A549 (cell line): ENCODE results near the gene SOD1. TPM values are rescaled to one million over a fixed set of nuclear protein-coding genes. Genes with fewer than 3 reads are reported as not detected.

Experiments used
- ATAC-seq, 2 experiments: fragments of 200-7000 bp in 1 of 2; fragments of >200 bp in 1 of 2; cut with Nextera tagmentation in 1 of 2; cut with Tn5 transposase in 1 of 2; 3 replicates each; pipeline versions ENCODE4 v1.8.0 to v1.9.1; 2018 to 2020; ENCODE audit warnings: mild to moderate bottlenecking in 1 of 2, moderate library complexity in 1 of 2
- CTCF ChIA-PET: fragments of 300-600 bp; sonication (Branson Sonifier 250); formaldehyde crosslinking; extraction: SDS; loops from one replicate; lab custom pipeline; 2021; ENCODE audit warnings: antibody characterized with exemption, inconsistent platforms; lab: Yijun Ruan, JAX
- POLR2A ChIA-PET: fragments of 350-600 bp; formaldehyde crosslinking; extraction: SDS; loops from one replicate; lab custom pipeline; 2021; ENCODE audit warnings: antibody characterized with exemption, inconsistent platforms; lab: Yijun Ruan, JAX
- DNase-seq, 2 experiments: peaks; one replicate each; pipeline versions ENCODE4 v3.0.0 to v3.0.0-alpha.2; 2011 to 2016; ENCODE audit warnings: low read depth in 1 of 2, low spot score in 1 of 2
- FAIRE-seq: peaks from 2 replicates; lab custom pipeline; 2011; peaks lifted over from hg19 to GRCh38; lab: Jason Lieb, UNC
- H3K27ac ChIP-seq, 2 experiments: fragments of >200 bp; sonication (Bioruptor Twin); formaldehyde crosslinking; 3 replicates each; pipeline ENCODE4 v1.5.1; 2016 to 2017
- H3K4me1 ChIP-seq: fragments of >200 bp; sonication (Bioruptor Twin); formaldehyde crosslinking; 3 replicates; pipeline ENCODE4 v1.6.1; 2016
- H3K4me2 ChIP-seq: fragments of >200 bp; sonication (Bioruptor Twin); formaldehyde crosslinking; 3 replicates; pipeline ENCODE4 v1.6.1; 2016
- H3K4me3 ChIP-seq: fragments of >200 bp; sonication (Bioruptor Twin); formaldehyde crosslinking; 3 replicates; pipeline ENCODE4 v1.5.1; 2016
- H3K9me3 ChIP-seq: fragments of >200 bp; sonication (Bioruptor Twin); formaldehyde crosslinking; 3 replicates; pipeline ENCODE4 v1.6.1; 2016
- ATOH8 ChIP-seq: fragments of 250-450 bp; sonication (Bioruptor Pico); IDR thresholded peaks from 2 replicates; pipeline ENCODE4 v1.5.0; 2020; ENCODE audit warnings: low read depth, mild to moderate bottlenecking, moderate library complexity
- BHLHE40 ChIP-seq: IDR thresholded peaks from 2 replicates; pipeline ENCODE4 v1.6.1; 2012; ENCODE audit warnings: low read depth, low read length, inconsistent platforms
- CHD2 ChIP-seq: fragments of 150-350 bp; IDR thresholded peaks from 2 replicates; pipeline ENCODE4 v1.6.1; 2014; ENCODE audit warnings: low read length; ENCODE audit not compliant: partially characterized antibody
- CHD4 ChIP-seq: fragments of 200-600 bp; sonication (generic); IDR thresholded peaks from 2 replicates; pipeline ENCODE4 v1.6.1; 2016; ENCODE audit warnings: antibody characterized with exemption, mild to moderate bottlenecking, borderline replicate concordance
- EP300 ChIP-seq, 2 experiments: fragments of >200 bp; sonication (Bioruptor Twin); formaldehyde crosslinking; IDR thresholded peaks; 2 replicates in 1 of 2; 3 replicates in 1 of 2; pipeline ENCODE4 v1.6.1; 2016 to 2017
- FOSB ChIP-seq: fragments of 250-450 bp; sonication (Bioruptor Pico); IDR thresholded peaks from 2 replicates; pipeline ENCODE4 v1.5.0; 2020; ENCODE audit warnings: mild to moderate bottlenecking, moderate library complexity
- GATA3 ChIP-seq: IDR thresholded peaks from 2 replicates; pipeline ENCODE4 v1.6.1; 2012; ENCODE audit warnings: borderline replicate concordance
- HDAC2 ChIP-seq: fragments of 200-600 bp; sonication (generic); IDR thresholded peaks from 2 replicates; pipeline ENCODE4 v1.6.1; 2016
- HES2 ChIP-seq: fragments of >200 bp; sonication (Bioruptor Twin); formaldehyde crosslinking; IDR thresholded peaks from 2 replicates; pipeline ENCODE4 v1.6.1; 2016
- HEYL ChIP-seq: fragments of 250-450 bp; sonication (Bioruptor Pico); IDR thresholded peaks from 2 replicates; pipeline ENCODE4 v1.8.0; 2021; ENCODE audit warnings: mild to moderate bottlenecking, moderate library complexity
- JUNB ChIP-seq: fragments of >200 bp; sonication (Bioruptor Twin); formaldehyde crosslinking; IDR thresholded peaks from 2 replicates; pipeline ENCODE4 v1.6.1; 2016
- NFE2L2 ChIP-seq: fragments of 150-350 bp; conservative IDR thresholded peaks from 2 replicates; pipeline ENCODE4 v1.6.1; 2014; ENCODE audit warnings: low read length
- PBX3 ChIP-seq: IDR thresholded peaks from 2 replicates; pipeline ENCODE4 v1.6.1; 2012
- PHF8 ChIP-seq: fragments of 200-600 bp; sonication (generic); IDR thresholded peaks from 2 replicates; pipeline ENCODE4 v1.6.1; 2016; ENCODE audit warnings: low read depth, mild to moderate bottlenecking, antibody characterized with exemption, moderate library complexity, borderline replicate concordance
- POLR2AphosphoS2 ChIP-seq: conservative IDR thresholded peaks from 2 replicates; pipeline ENCODE4 v1.6.1; 2012; ENCODE audit warnings: low read length, improper control_type of control experiment, inconsistent platforms
- RAD21 ChIP-seq, 2 experiments: fragments of >200 bp in 1 of 2; sonication (Bioruptor Twin) in 1 of 2; formaldehyde crosslinking in 1 of 2; IDR thresholded peaks in 1 of 2; conservative IDR thresholded peaks in 1 of 2; 2 replicates in 1 of 2; 3 replicates in 1 of 2; pipeline ENCODE4 v1.6.1; 2012 to 2018; ENCODE audit warnings: inconsistent platforms in 1 of 2
- SREBF2 ChIP-seq: fragments of 450-650 bp; IDR thresholded peaks from 2 replicates; pipeline ENCODE4 v1.6.1; 2014; ENCODE audit warnings: mild to moderate bottlenecking, moderate library complexity
- USF2 ChIP-seq: fragments of 450-650 bp; IDR thresholded peaks from 2 replicates; pipeline ENCODE4 v1.6.1; 2014; ENCODE audit warnings: antibody characterized with exemption
- ZC3H11A ChIP-seq: fragments of 450-650 bp; IDR thresholded peaks from 2 replicates; pipeline ENCODE4 v1.6.1; 2014; ENCODE audit warnings: antibody characterized with exemption, mild to moderate bottlenecking
- WGBS: methylation state at CpG from one replicate; pipeline ENCODE4 v1.1.6; 2017; ENCODE audit errors: missing lambda C conversion rate; 5-methylcytosine and 5-hydroxymethylcytosine counted together
- polyA plus RNA-seq, 4 experiments: library from polyadenylated mRNA; depleted of rRNA in 3 of 4; stranded (reverse); fragments of >200 nt; fragmentation: RNase III in 1 of 4; extraction: RNeasy Plus Mini Kit Qiagen cat#74134 plus additional on column Dnase treatment in 1 of 4; gene quantifications; 2 replicates in 3 of 4; 3 replicates in 1 of 4; pipeline ENCODE4 v1.2.3, GENCODE V29; 2011 to 2017

SOD1 gene
- polyA plus RNA-seq, 2 of the 4 experiments (the other 2 are of a cell fraction), result 488 to 551 TPM

GRCh38 chr21:31684918-31685317, 25.4 kb downstream of the SOD1 start:
- ChIA-PET CTCF (no interaction called here), POLR2A (interaction anchor here (0.6 kb wide), 1 partner anchor 434 kb away, joined by 5 read pairs; no protein-coding TSS in a partner anchor)

GRCh38 chr21:31686272-31686915, 26.9 kb downstream of the SOD1 start:
- FAIRE-seq, result no peak
- 94% methylated on average over 5 of the region's 7 CpGs for WGBS
- TF ChIP-seq PBX3, result no peak
- TF ChIP-seq PHF8, result no peak
- TF ChIP-seq USF2, result no peak
- no peak for TF ChIP-seq CHD2
- TF ChIP-seq ATOH8 (CRISPR knock-in tag), result no peak
- TF ChIP-seq HES2, result no peak
- no peak for TF ChIP-seq GATA3
- TF ChIP-seq HEYL, result no peak
- no peak for TF ChIP-seq BHLHE40
- no peak for TF ChIP-seq SREBF2
- POLR2A ChIA-PET, result no interaction called here
- Histone ChIP-seq H3K4me3 (no peak overlapping the region), H3K4me2 (no peak overlapping the region), H3K27ac (no peak overlapping the region), H3K4me1 (no peaks in the 10 kb centered on the region), H3K9me3 (no peaks in the 10 kb centered on the region)
- no peak for DNase-seq
- CTCF ChIA-PET, result interaction anchor here (1.0 kb wide), 1 partner anchor 915 kb away, joined by 6 read pairs; no protein-coding TSS in a partner anchor
- no peak for ATAC-seq

More at GRCh38 chr21:31684918-31685317, 25.4 kb downstream of the SOD1 start:
- FAIRE-seq, result no peak
- no peak overlapping the region for H3K27ac ChIP-seq
- no peak for DNase-seq
- no peak overlapping the region for H3K4me2 ChIP-seq
- WGBS, result 91% methylated on average over 7 of the region's 7 CpGs
- no peaks in the 10 kb centered on the region for H3K4me1 ChIP-seq
- ATAC-seq, result no peak
- no peaks in the 10 kb centered on the region for H3K9me3 ChIP-seq
- no peak overlapping the region for H3K4me3 ChIP-seq
- TF ChIP-seq EP300 (IDR thresholded peaks at IDR 0.05), result no peak
- TF ChIP-seq HES2, result no peak
- no peak for TF ChIP-seq JUNB
- TF ChIP-seq CHD4, result no peak
- no peak for TF ChIP-seq RAD21 (conservative IDR thresholded peaks at IDR 0.05 in 1 of 2, IDR thresholded peaks at IDR 0.05 in 1 of 2)
- TF ChIP-seq ZC3H11A, result no peak
- no peak for TF ChIP-seq HDAC2
- TF ChIP-seq NFE2L2, result no peak
- TF ChIP-seq FOSB, result no peak
- TF ChIP-seq, all 56 proteins: peak for 0

GRCh38 chr21:31687108-31687507, 27.6 kb downstream of the SOD1 start:
- no peak overlapping the region for H3K4me2 ChIP-seq
- DNase-seq, result no peak
- no peak overlapping the region for H3K27ac ChIP-seq
- TF ChIP-seq HDAC2 (no peak), POLR2AphosphoS2 (no peak), PHF8 (no peak)
- no peaks in the 10 kb centered on the region for H3K9me3 ChIP-seq
- ChIA-PET CTCF (no interaction called here), POLR2A (no interaction called here)
- WGBS, result 93% methylated on average over 2 of the region's 2 CpGs
- no peak for ATAC-seq
- H3K4me3 ChIP-seq, result no peak overlapping the region
- H3K4me1 ChIP-seq, result no peaks in the 10 kb centered on the region
- no peak for FAIRE-seq
